Heart right ventricle (tissue), 16 donors: ENCODE measurements around the gene RB1. TPM values are rescaled to one million over a fixed set of nuclear protein-coding genes. Genes with fewer than 3 reads are reported as not detected.
A peak's percentile ranks its signal among the peaks of the same experiment; 100 is the strongest.

Experiments
- ATAC-seq, 8 donors: fragments of 200-7000 bp; cut with Tn5 transposase; one replicate each; pipeline ENCODE4 v1.9.1; 2020; ENCODE audit warnings: mild to moderate bottlenecking in 8 of 8, moderate library complexity in 8 of 8, moderate number of reproducible peaks in 1 of 8
- DNase-seq, 2 donors: peaks; one replicate each; pipeline ENCODE4 v3.0.0-alpha.2; 2020
- H3K27ac ChIP-seq, 10 donors: fragments of 200-600 bp; sonication (generic) in 2 of 10; one replicate each; pipeline versions ENCODE4 v1.5.0 to v1.8.0; 2020 to 2022; ENCODE audit warnings: mild to moderate bottlenecking in 3 of 10
- H3K27me3 ChIP-seq, 7 donors: fragments of 200-600 bp; one replicate each; pipeline ENCODE4 v1.8.0; 2021 to 2022; ENCODE audit warnings: mild to moderate bottlenecking in 2 of 7
- H3K36me3 ChIP-seq, 9 donors: fragments of 200-600 bp; sonication (generic) in 1 of 9; one replicate each; pipeline versions ENCODE4 v1.5.0 to v1.8.0; 2020 to 2022; ENCODE audit warnings: mild to moderate bottlenecking in 2 of 9
- H3K4me1 ChIP-seq, 9 donors: fragments of 200-600 bp; sonication (generic) in 1 of 9; one replicate each; pipeline versions ENCODE4 v1.5.0 to v1.8.0; 2020 to 2022; ENCODE audit warnings: mild to moderate bottlenecking in 4 of 9
- H3K4me3 ChIP-seq, 10 donors: fragments of 200-600 bp; sonication (generic) in 2 of 10; one replicate each; pipeline versions ENCODE4 v1.5.0 to v1.8.0; 2020 to 2022; ENCODE audit warnings: mild to moderate bottlenecking in 7 of 10, moderate library complexity in 2 of 10
- H3K9me3 ChIP-seq, 11 donors: fragments of 200-600 bp in 10 of 11; sonication (generic) in 2 of 11; one replicate each; pipeline versions ENCODE4 v1.5.0 to v1.8.0; 2013 to 2022; ENCODE audit warnings: mild to moderate bottlenecking in 2 of 11, control low read depth in 1 of 11, moderate library complexity in 1 of 11
- WGBS, 2 donors: extraction: QIAGEN DNeasy Blood & Tissue Kit; methylation state at CpG; one replicate each; pipeline ENCODE4 v1.1.7; 2013; ENCODE audit warnings: inconsistent platforms in 1 of 2; 5-methylcytosine and 5-hydroxymethylcytosine counted together
- intact Hi-C, 10 donors: fragments of 100-400 bp; cut with DNase I; formaldehyde crosslinking; loops; one replicate each; pipeline versions ENCODE4 v1.11.1 to v1.14.2; 2022
- polyA plus RNA-seq, 2 donors: library from polyadenylated mRNA; stranded (reverse); fragments of 200-250 nt; gene quantifications; one replicate each; pipeline ENCODE4 v1.2.3, GENCODE V29; 2013
- total RNA-seq, 10 donors: library from RNA; stranded (reverse); fragmentation: NEBNext Ultra II Directional in 3 of 10; extraction: Animal tissue kit (Norgen Biotek cat#: 25700) in 3 of 10; gene quantifications; one replicate each; pipeline versions ENCODE4 v1.2.1 to v1.2.4, GENCODE V29; 2021 to 2023
- TF ChIP-seq, protein P1 (sequence below), 9 donors: fragments of 200-600 bp; sonication (generic) in 2 of 9; IDR thresholded peaks; one replicate each; pipeline versions ENCODE4 v1.5.0 to v1.8.0; 2021 to 2022; ENCODE audit warnings: antibody characterized with exemption in 9 of 9, mild to moderate bottlenecking in 5 of 9, moderate library complexity in 1 of 9
- donor health status: Arrhythmogenic right ventricular cardiomyopathy.
- donor health status: ischemic (EF 13 %, LVEDD 7.1; RV severe dilation, severe dysfunction).
- donor health status: healthy with polysubstance abuse.
- donor health status: DM: no; HTN: yes; CAD: no.
- donor health status: DM: no; HTN: no; CAD: no.
- donor health status: ischemic (EF 25% LVEDD 6.9; RV normal size, moderate dysfunction).
- donor health status: ischemic (EF 25% LVEDD 5.7; RV mildly dilated, moderate dysfunction).
- donor health status: healthy.
- donor health status: DM: yes; HTN: yes; CAD: no.
- donor health status: Ischemic cardiomyopathy.
- donor health status: ischemic (EF 35%, LVEDD 5.7; RV mildly dilated, moderate dysfunction).
- donor health status: nonischemic (EF 11% LVEDD 7.7; RV severe dilation, severe dysfunction).
- donor health status: DM: yes; HTN: yes; CAD: no.
- donor health status: PGD.
- donor health status: ischemic (EF 29% LVEDD 5.4; RV normal size, mild dysfunction).
- donor health status: nonischemic (EF 23%, LVEDD 6.1; RV moderate dilation, normal function).

RB1 gene
- total and polyA plus RNA-seq, 12 donors: 12.1 to 42.0 (median 25.9) TPM

DNA sequence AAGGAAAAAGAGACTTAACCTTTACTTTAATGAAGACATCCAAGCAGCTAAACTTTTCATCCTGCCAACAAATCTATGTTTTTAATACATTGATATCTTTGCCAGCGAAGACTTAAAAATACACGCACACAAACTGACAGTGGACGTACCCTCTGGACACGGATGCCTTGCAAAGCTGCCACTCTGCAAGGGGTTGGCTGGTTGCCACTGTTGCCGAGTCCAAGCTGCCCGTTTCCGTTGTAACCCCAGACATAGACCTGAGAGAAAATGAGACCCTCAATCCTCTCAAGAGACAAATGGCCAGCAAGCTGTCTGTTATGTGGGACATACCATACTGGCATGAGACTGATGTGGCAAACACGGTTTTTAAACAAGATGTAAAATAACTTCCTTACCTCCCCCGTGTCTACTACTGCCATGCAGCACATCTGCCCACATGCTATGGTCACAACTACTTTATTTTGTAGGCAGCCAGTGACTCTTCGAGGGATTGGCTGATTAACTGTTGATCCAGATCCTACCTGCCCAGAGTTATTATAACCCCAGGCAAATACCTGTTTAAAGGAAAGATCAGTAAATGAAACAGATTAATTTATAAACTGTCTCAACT is 208.2 kb downstream of the RB1 start:
- peak overlapping the region in 7 of 10 donors; percentile 3 to 32 (median 24) for H3K4me3 ChIP-seq
- no peaks in the 10 kb centered on the region for H3K9me3 ChIP-seq
- peak in 2 of 8 donors; percentile 55 to 57 for ATAC-seq
- peak in 1 of 2 donors; percentile 40 for DNase-seq
- peaks cover 0 to 49% (median 34%) of the 10 kb centered on the region in 9 donors for H3K4me1 ChIP-seq
- H3K27me3 ChIP-seq: no peaks in the 10 kb centered on the region
- 46 to 47% methylated on average over 10 of the region's 10 CpGs for WGBS, 2 donors
- H3K36me3 ChIP-seq: peaks cover 0 to 51% (median 0%) of the 10 kb centered on the region in 9 donors
- TF ChIP-seq, protein P1, sequence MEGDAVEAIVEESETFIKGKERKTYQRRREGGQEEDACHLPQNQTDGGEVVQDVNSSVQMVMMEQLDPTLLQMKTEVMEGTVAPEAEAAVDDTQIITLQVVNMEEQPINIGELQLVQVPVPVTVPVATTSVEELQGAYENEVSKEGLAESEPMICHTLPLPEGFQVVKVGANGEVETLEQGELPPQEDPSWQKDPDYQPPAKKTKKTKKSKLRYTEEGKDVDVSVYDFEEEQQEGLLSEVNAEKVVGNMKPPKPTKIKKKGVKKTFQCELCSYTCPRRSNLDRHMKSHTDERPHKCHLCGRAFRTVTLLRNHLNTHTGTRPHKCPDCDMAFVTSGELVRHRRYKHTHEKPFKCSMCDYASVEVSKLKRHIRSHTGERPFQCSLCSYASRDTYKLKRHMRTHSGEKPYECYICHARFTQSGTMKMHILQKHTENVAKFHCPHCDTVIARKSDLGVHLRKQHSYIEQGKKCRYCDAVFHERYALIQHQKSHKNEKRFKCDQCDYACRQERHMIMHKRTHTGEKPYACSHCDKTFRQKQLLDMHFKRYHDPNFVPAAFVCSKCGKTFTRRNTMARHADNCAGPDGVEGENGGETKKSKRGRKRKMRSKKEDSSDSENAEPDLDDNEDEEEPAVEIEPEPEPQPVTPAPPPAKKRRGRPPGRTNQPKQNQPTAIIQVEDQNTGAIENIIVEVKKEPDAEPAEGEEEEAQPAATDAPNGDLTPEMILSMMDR (IDR thresholded peaks at IDR 0.05): no peak
- intact Hi-C loops: no loop called here
- H3K27ac ChIP-seq: peak overlapping the region in 3 of 10 donors; percentile 8 to 31 (median 19)

DNA sequence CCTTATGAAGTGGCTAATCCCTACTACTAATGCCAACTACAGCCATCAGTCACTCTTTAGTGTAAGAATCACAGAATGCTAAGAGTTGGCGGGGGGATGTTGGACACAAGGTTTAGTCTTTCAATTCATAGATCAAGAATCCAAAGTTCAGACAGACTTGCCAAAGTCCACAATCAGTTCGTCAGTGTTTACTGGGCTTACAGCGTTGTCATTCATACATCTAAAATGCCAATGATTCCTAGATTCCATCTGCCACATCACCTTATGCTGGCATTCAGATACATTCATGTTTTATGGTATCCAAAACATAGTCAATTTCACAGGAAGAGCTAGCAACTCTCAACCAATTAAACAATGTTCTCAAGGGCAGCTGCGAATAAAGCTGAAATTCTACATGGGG is 211.2 kb downstream of the RB1 start:
- H3K27me3 ChIP-seq: no peaks in the 10 kb centered on the region
- 92 to 94% methylated on average over 4 of the region's 4 CpGs for WGBS, 2 donors
- H3K4me3 ChIP-seq: no peak overlapping the region
- no peaks in the 10 kb centered on the region for H3K9me3 ChIP-seq
- H3K4me1 ChIP-seq: peaks cover 0 to 31% (median 20%) of the 10 kb centered on the region in 9 donors
- intact Hi-C loops: no loop called here
- ATAC-seq (no peak), DNase-seq (no peak)
- peaks cover 0 to 60% (median 0%) of the 10 kb centered on the region in 9 donors for H3K36me3 ChIP-seq
- TF ChIP-seq, protein P1 (IDR thresholded peaks at IDR 0.05): no peak
- H3K27ac ChIP-seq: no peak overlapping the region

DNA sequence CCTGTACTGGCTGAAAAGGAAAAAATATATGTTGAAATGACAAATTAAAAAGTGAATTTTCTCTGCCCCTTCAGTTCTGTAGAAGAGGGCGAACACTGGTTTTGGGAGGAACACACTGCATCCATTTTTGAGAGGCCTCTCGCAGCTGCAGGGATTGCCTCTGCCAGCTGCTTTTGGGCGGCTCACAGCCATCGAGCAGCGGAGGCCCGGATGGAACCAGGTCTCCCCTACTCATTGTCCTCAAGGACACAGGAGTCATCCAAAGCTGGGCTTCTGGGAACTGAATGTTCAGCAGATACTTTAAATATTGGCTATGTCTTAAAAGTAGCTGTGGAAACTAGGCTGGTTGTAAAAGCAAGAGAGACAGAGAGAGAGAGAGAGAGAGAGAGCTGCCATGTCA is 212.2 kb downstream of the RB1 start:
- TF ChIP-seq, protein P1 (IDR thresholded peaks at IDR 0.05): no peak
- peak in 2 of 8 donors; percentile 29 to 79 for ATAC-seq
- DNase-seq: no peak
- Histone ChIP-seq H3K27ac (peak overlapping the region in 2 of 10 donors; percentile 29 to 32), H3K36me3 (peaks cover 0 to 57% (median 4%) of the 10 kb centered on the region in 9 donors), H3K4me1 (peaks cover 0 to 23% (median 12%) of the 10 kb centered on the region in 9 donors), H3K4me3 (no peak overlapping the region), H3K27me3 (no peaks in the 10 kb centered on the region), H3K9me3 (no peaks in the 10 kb centered on the region)
- intact Hi-C loops: no loop called here
- 74 to 76% methylated on average over 6 of the region's 6 CpGs for WGBS, 2 donors

DNA sequence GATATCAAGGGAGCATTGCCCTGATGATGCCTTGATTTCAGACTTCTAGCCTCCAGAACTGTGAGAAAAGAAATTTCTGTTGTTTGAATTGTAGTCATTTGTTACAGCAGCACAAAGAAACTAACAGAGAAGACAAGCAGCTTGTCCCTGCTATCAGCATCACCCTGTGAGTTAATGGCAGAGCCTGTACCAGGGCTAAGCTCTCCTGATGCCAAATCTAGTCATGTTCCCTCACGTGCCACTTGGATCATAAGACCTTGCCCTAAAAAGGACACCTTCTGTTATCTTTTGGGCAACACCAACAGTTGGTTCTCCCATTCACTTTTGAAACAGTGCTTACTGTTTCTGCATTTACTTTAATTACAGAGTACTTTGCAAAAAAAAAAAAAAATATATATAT is 214.5 kb downstream of the RB1 start:
- 42 to 67% methylated on average over 1 of the region's 1 CpG for WGBS, 2 donors

More for the DNA sequence above, 214.5 kb downstream of the RB1 start:
- no peaks in the 10 kb centered on the region for H3K9me3 ChIP-seq
- TF ChIP-seq, protein P1 (IDR thresholded peaks at IDR 0.05): no peak
- DNase-seq (no peak), ATAC-seq (peak in 2 of 8 donors; percentile 53 to 78)
- H3K36me3 ChIP-seq: peaks cover 0 to 51% (median 9%) of the 10 kb centered on the region in 9 donors
- no peak overlapping the region for H3K4me3 ChIP-seq
- H3K4me1 ChIP-seq: peaks cover 0 to 18% (median 0%) of the 10 kb centered on the region in 9 donors
- no peaks in the 10 kb centered on the region for H3K27me3 ChIP-seq
- intact Hi-C loops: no loop called here
- H3K27ac ChIP-seq: peak overlapping the region in 1 of 10 donors; percentile 9
